ENCODE measurements around the gene RALBP1.

DNA sequence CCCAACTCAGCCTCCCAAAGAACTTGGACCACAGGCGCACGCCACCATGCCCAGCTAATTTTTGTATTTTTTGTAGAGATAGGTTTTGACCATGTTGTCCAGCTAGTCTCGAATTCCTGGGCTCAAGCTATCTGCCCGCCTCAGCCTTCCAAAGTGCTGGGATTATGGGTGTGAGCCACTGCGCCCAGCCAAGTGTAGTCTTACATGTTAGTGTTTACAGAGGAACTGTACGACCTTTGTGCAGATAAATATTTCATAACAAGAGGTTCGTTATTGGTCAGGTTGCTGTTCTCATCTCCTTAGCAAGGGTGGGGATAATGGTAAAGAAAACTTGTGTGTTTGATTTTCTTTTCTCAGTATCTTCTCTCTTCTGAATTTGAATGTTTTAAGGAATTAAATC is 46.5 kb downstream of the RALBP1 start:
- TF ChIP-seq, protein P1, sequence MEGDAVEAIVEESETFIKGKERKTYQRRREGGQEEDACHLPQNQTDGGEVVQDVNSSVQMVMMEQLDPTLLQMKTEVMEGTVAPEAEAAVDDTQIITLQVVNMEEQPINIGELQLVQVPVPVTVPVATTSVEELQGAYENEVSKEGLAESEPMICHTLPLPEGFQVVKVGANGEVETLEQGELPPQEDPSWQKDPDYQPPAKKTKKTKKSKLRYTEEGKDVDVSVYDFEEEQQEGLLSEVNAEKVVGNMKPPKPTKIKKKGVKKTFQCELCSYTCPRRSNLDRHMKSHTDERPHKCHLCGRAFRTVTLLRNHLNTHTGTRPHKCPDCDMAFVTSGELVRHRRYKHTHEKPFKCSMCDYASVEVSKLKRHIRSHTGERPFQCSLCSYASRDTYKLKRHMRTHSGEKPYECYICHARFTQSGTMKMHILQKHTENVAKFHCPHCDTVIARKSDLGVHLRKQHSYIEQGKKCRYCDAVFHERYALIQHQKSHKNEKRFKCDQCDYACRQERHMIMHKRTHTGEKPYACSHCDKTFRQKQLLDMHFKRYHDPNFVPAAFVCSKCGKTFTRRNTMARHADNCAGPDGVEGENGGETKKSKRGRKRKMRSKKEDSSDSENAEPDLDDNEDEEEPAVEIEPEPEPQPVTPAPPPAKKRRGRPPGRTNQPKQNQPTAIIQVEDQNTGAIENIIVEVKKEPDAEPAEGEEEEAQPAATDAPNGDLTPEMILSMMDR (IDR thresholded peaks at IDR 0.05; ENCODE audit: low read depth, low read length), result no peak
- no peak for TF ChIP-seq POLR2A (IDR thresholded peaks at IDR 0.05; ENCODE audit: extremely low read depth, insufficient read length)
- TF ChIP-seq MYC (IDR thresholded peaks at IDR 0.05; ENCODE audit: low read depth, low read length), result no peak
